Measurements from ENCODE around the gene DMGDH.

DNA sequence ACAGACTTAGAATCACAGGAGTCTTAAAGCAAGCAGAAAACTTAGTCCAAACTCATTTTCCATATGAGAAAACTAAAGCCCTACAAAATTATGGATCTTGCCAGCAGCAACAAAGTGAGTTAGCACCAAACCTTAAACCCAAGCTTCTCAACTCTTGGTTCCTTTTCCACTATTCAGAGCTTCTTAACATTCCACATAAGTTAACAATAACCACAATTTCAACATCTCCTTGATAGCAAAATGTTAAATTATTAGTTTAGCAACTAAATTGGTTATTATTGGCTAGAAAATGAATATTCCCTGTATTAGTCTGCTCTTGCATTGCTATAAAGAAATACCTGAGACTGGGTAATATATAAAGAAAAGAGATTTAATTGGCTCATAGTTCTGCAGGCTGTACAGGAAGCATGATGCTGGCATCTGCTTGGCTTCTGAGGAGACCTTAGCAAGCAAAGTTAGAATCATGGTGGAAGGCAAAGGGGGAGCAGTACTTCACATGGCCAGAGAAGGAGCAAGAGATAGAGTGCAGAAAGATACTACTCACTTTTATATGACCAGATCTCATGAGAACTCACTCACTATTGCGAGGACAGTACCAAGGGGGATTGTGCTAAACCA lies 58.1 kb downstream of the DMGDH start:
- TF ChIP-seq POLR2A (IDR thresholded peaks at IDR 0.05; ENCODE audit: low read depth, low read length) (no peak), MXI1 (IDR thresholded peaks at IDR 0.05; ENCODE audit: borderline replicate concordance, low read depth, low read length) (no peak), CEBPB (IDR thresholded peaks at IDR 0.05; ENCODE audit: low read depth, low read length) (peak; percentile 75), SMC3 (IDR thresholded peaks at IDR 0.05; ENCODE audit: low read depth, low read length) (no peak)
